Right cardiac atrium (tissue), 5 donors: ENCODE results near the gene TMC5. TPM values are rescaled to one million over a fixed set of nuclear protein-coding genes. Genes with fewer than 3 reads are reported as not detected.

Source experiments
- ATAC-seq, 2 donors: fragments of 200-7000 bp; cut with Tn5 transposase; one replicate each; pipeline versions ENCODE4 v1.8.0 to v1.9.1; 2020; ENCODE audit warnings: moderate library complexity in 2 of 2, mild to moderate bottlenecking in 1 of 2
- DNase-seq, 3 donors: peaks; one replicate each; pipeline ENCODE4 v3.0.0-alpha.2; 2020
- H3K27ac ChIP-seq: one replicate; pipeline ENCODE4 v1.5.1; 2013; ENCODE audit warnings: mild to moderate bottlenecking, low read length, control low read depth, moderate library complexity
- H3K27me3 ChIP-seq: one replicate; pipeline ENCODE4 v1.6.1; 2013; ENCODE audit not compliant: control insufficient read depth, insufficient read depth
- H3K4me1 ChIP-seq: one replicate; pipeline ENCODE4 v1.6.1; 2013; ENCODE audit warnings: low read length; ENCODE audit not compliant: control insufficient read depth, insufficient read depth
- H3K4me3 ChIP-seq: one replicate; pipeline ENCODE4 v1.5.1; 2013; ENCODE audit warnings: low read length, control low read depth
- H3K9me3 ChIP-seq: one replicate; pipeline ENCODE4 v1.6.1; 2013; ENCODE audit warnings: low read length; ENCODE audit not compliant: control insufficient read depth
- WGBS: extraction: QIAGEN DNeasy Blood & Tissue Kit; methylation state at CpG from one replicate; pipeline ENCODE4 v1.1.7; 2013; 5-methylcytosine and 5-hydroxymethylcytosine counted together
- intact Hi-C, 4 donors: fragments of 100-400 bp; cut with DNase I; formaldehyde crosslinking; loops; one replicate each; pipeline versions ENCODE4 v1.11.0 to v1.14.0; 2022 to 2023
- polyA plus RNA-seq: library from polyadenylated mRNA; stranded (reverse); fragments of 200-250 nt; gene quantifications from one replicate; pipeline ENCODE4 v1.2.3, GENCODE V29; 2013
- total RNA-seq, 4 donors: library from RNA; stranded (reverse); fragmentation: NEBNext Ultra II Directional; extraction: Animal tissue kit (Norgen Biotek cat#: 25700); gene quantifications; one replicate each; pipeline ENCODE4 v1.2.1, GENCODE V29; 2021
- donor health status: healthy with polysubstance abuse.
- donor health status: DM: no; HTN: yes; CAD: no.
- donor health status: DM: no; HTN: no; CAD: no.
- donor health status: DM: no; HTN: yes; CAD: no; lungs with severe emphysema.
- donor health status: DM: yes; HTN: yes; CAD: no.

TMC5 gene
- total and polyA plus RNA-seq, 5 donors: 0.11 to 0.81 (median 0.41) TPM

DNA sequence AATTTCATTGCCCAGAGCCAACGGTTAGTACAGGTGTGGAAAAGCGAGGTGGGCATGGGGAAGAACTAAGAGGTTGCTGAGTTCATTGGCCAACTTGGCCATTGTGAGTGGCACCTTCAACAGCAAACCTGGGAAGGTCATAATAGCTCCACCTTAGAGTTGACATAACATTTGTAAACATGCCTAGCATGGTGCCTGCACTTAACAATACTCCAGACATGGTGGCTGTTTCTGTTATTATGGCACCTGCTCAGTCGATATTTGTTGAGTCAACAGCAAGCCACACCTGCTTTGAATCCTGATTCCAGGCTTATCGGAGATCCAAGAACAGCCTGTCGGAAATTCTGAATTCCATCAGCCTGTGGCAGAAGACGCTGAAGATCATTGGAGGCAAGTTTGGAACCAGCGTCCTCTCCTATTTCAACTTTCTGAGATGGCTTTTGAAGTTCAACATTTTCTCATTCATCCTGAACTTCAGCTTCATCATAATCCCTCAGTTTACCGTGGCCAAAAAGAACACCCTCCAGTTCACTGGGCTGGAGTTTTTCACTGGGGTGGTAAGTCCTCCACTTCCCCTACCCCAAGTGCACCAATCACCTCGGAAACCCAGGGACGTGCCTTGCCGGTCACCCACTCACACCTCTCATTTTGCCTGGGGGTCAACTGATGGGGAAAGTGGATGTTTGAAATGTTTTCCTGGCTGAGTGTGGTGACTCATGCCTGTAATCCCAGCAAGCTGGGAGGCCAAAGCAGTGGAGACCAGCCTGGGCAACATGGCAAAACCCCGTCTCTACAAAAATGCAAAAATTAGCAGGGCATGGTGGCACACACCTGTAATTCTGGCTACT is 46.0 kb downstream of the TMC5 start:
- ATAC-seq (no peak), DNase-seq (no peak)
- no peak overlapping the region for H3K4me3 ChIP-seq
- intact Hi-C loops: no loop called here
- WGBS: 85% methylated on average over 12 of the region's 12 CpGs
- H3K27ac ChIP-seq: no peak overlapping the region
- no peaks in the 10 kb centered on the region for H3K4me1 ChIP-seq
- no peaks in the 10 kb centered on the region for H3K9me3 ChIP-seq
- H3K27me3 ChIP-seq: no peaks in the 10 kb centered on the region

- intact Hi-C loops: no loop called here
- 70% methylated on average over 3 of the region's 3 CpGs for WGBS
- H3K4me1 ChIP-seq: no peaks in the 10 kb centered on the region
- H3K4me3 ChIP-seq: no peak overlapping the region
- no peaks in the 10 kb centered on the region for H3K9me3 ChIP-seq
- H3K27me3 ChIP-seq: no peaks in the 10 kb centered on the region
- H3K27ac ChIP-seq: no peak overlapping the region
- ATAC-seq (no peak), DNase-seq (no peak)
Observed at GRCh38 chr16:19468300-19468699, 50.6 kb downstream of the TMC5 start.

- ATAC-seq (no peak), DNase-seq (no peak)
- no peak overlapping the region for H3K4me3 ChIP-seq
Observed at GRCh38 chr16:19472482-19472881, 54.8 kb downstream of the TMC5 start.

GRCh38 chr16:19474617-19475016 is 56.9 kb downstream of the TMC5 start:
- DNase-seq (no peak), ATAC-seq (no peak)
- no peak overlapping the region for H3K27ac ChIP-seq
- H3K4me3 ChIP-seq: no peak overlapping the region
- 68% methylated on average over 5 of the region's 5 CpGs for WGBS
- no peaks in the 10 kb centered on the region for H3K9me3 ChIP-seq
- intact Hi-C loops: no loop called here
- H3K4me1 ChIP-seq: no peaks in the 10 kb centered on the region
- no peaks in the 10 kb centered on the region for H3K27me3 ChIP-seq

More at GRCh38 chr16:19472482-19472881, 54.8 kb downstream of the TMC5 start:
- intact Hi-C loops: no loop called here
- no peaks in the 10 kb centered on the region for H3K9me3 ChIP-seq
- no peaks in the 10 kb centered on the region for H3K27me3 ChIP-seq
- WGBS: 71% methylated on average over 6 of the region's 6 CpGs
- H3K4me1 ChIP-seq: no peaks in the 10 kb centered on the region
- no peak overlapping the region for H3K27ac ChIP-seq

GRCh38 chr16:19478505-19478904 is 60.8 kb downstream of the TMC5 start:
- Histone ChIP-seq H3K27ac (no peak overlapping the region), H3K4me1 (no peaks in the 10 kb centered on the region), H3K9me3 (no peaks in the 10 kb centered on the region), H3K4me3 (no peak overlapping the region), H3K27me3 (no peaks in the 10 kb centered on the region)
- intact Hi-C loops: no loop called here
- no peak for ATAC-seq
- no peak for DNase-seq
- 88% methylated on average over 1 of the region's 1 CpG for WGBS

DNA sequence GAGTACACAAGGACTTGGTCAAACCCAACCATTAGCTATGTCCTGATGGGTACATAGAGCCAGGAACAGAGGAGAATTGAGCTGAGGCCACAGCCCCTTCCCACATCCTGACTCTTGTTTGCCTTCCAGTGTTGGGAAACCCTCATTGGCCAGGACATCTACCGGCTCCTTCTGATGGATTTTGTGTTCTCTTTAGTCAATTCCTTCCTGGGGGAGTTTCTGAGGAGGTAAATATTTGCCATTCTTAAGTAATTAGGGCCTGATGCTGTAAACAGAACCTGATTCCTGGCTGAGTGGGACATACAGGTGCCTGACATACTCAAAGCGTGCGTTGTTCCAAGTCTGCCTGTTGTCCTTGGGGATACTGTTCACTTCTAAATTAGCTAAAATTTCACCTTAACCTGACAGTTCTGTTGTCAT is 61.6 kb downstream of the TMC5 start:
- Histone ChIP-seq H3K4me1 (no peaks in the 10 kb centered on the region), H3K4me3 (no peak overlapping the region), H3K27me3 (no peaks in the 10 kb centered on the region), H3K27ac (no peak overlapping the region), H3K9me3 (no peaks in the 10 kb centered on the region)
- DNase-seq: no peak
- WGBS: 75% methylated on average over 3 of the region's 3 CpGs
- intact Hi-C loops: no loop called here
- ATAC-seq: no peak

DNA sequence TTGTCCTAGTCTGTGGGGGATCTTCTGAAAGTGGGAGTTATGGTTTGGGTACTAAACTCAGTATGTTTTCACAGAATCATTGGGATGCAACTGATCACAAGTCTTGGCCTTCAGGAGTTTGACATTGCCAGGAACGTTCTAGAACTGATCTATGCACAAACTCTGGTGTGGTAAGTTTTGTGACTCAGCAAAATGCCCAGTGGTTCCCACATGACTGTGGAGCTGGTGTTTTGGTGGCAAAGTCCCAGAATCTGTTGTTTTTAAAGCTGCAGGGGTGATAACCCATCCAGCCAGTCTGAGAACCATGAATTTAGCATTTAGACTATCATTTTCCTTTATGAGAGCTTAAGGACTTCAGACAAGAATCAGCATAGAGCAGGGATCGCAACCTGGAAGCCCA is 63.6 kb downstream of the TMC5 start:
- Histone ChIP-seq H3K27ac (no peak overlapping the region), H3K4me3 (no peak overlapping the region), H3K27me3 (no peaks in the 10 kb centered on the region), H3K9me3 (no peaks in the 10 kb centered on the region), H3K4me1 (no peaks in the 10 kb centered on the region)
- ATAC-seq (no peak), DNase-seq (no peak)
- intact Hi-C loops: no loop called here
- WGBS: 78% methylated on average over 2 of the region's 2 CpGs

DNA sequence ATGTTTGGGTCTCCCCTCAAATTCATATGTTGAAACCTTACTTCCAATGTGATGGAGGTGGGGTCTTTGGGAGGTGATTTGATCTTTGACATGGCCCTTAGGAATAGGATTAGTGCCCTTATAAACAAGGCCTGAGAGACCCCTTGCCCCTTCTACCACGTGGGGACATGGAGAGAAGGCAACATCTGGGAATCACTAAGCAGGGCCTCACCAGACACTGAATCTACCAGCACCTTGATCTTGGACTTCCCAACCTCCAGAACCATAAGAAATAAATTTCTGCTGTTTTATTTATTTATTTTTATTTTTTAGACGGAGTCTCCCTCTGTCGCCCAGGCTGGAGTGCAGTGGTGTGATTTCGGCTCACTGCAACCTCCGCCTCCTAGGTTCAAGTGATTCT is 64.1 kb downstream of the TMC5 start:
- ATAC-seq: no peak
- H3K27ac ChIP-seq: no peak overlapping the region
- H3K4me3 ChIP-seq: no peak overlapping the region
- 85% methylated on average over 5 of the region's 5 CpGs for WGBS
- no peaks in the 10 kb centered on the region for H3K4me1 ChIP-seq
- no peaks in the 10 kb centered on the region for H3K9me3 ChIP-seq
- no peak for DNase-seq
- no peaks in the 10 kb centered on the region for H3K27me3 ChIP-seq
- intact Hi-C loops: no loop called here

GRCh38 chr16:19482291-19482690 is 64.6 kb downstream of the TMC5 start:
- no peaks in the 10 kb centered on the region for H3K9me3 ChIP-seq
- H3K4me1 ChIP-seq: no peaks in the 10 kb centered on the region
- 91% methylated on average over 1 of the region's 1 CpG for WGBS
- no peaks in the 10 kb centered on the region for H3K27me3 ChIP-seq
- ATAC-seq: no peak
- intact Hi-C loops: no loop called here
- no peak for DNase-seq
- no peak overlapping the region for H3K4me3 ChIP-seq
- no peak overlapping the region for H3K27ac ChIP-seq

DNA sequence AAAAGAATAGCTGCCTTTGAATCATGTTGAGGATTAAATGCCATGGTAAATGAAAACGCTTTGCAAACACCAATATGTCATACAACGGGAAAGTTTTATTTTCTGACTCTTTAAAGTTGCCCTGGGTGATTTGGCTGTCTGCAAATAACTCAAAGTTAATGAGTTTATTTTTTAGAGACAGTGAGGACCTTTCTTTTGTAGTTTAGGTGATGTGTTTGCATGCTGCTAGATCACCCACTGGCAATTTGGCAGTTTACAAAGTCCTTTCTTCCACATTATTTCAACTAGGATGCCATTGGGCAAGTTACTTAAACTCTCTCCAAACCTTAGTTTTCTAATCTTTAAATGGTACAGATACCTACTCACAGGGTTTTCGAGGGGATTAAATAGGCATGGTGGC is 66.4 kb downstream of the TMC5 start:
- Histone ChIP-seq H3K4me1 (no peaks in the 10 kb centered on the region), H3K4me3 (no peak overlapping the region), H3K9me3 (no peaks in the 10 kb centered on the region), H3K27ac (no peak overlapping the region), H3K27me3 (no peaks in the 10 kb centered on the region)
- DNase-seq (no peak), ATAC-seq (no peak)
- intact Hi-C loops: no loop called here
- WGBS: 90% methylated on average over 3 of the region's 3 CpGs

DNA sequence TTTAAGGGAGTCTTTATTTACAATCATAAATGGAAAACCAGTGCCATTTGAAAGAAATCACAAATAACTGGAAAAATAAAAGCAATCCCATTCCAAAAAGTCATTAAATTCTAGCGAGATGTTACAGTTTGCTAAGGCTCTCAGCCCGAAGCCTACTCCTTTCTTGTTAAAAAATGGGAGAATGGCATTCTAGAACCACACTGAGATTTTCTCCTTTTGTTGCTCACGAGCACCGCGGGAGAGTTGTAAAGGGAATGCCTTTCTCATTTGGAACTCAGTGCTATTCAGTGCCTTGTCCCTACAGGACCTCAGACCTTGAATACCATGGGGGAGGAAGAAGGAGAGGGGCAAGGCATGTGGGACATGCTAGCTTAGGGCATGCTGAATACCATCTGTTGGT is 67.9 kb downstream of the TMC5 start:
- Histone ChIP-seq H3K4me3 (no peak overlapping the region), H3K4me1 (no peaks in the 10 kb centered on the region), H3K27me3 (no peaks in the 10 kb centered on the region), H3K9me3 (no peaks in the 10 kb centered on the region), H3K27ac (no peak overlapping the region)
- ATAC-seq (no peak), DNase-seq (no peak)
- intact Hi-C loops: no loop called here
- 89% methylated on average over 5 of the region's 5 CpGs for WGBS

DNA sequence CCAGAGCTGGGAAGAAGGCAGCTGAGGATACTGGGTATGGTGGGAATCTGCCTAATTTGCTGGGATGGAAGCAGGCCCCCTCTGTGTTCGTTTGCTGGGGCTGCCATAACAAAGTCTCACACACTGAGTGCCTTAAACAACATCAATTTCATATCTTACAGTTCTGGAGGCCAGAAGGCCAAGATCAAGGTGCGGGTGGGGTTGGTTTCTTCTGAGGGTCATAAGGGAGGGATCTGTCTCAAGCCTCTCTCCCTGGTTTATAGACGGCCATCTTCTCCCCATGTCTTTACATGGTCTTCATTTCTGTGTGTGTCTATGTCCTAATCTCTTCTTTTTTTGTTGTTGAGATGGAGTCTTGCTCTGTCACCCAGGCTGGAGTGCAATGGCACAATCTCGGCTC is 68.4 kb downstream of the TMC5 start:
- H3K9me3 ChIP-seq: no peaks in the 10 kb centered on the region
- DNase-seq: no peak
- no peak overlapping the region for H3K27ac ChIP-seq
- no peaks in the 10 kb centered on the region for H3K27me3 ChIP-seq
- no peaks in the 10 kb centered on the region for H3K4me1 ChIP-seq
- intact Hi-C loops: no loop called here
- ATAC-seq: no peak
- 77% methylated on average over 4 of the region's 4 CpGs for WGBS
- no peak overlapping the region for H3K4me3 ChIP-seq
